HG03045 (cell line): Measurements from ENCODE around the gene ASB3.
"Not testable (repeated sequence)": the region's sequence is repeated elsewhere in the genome, so short reads cannot be mapped to it uniquely, and the experiment has no call there.

Source experiments
- ATAC-seq: cut with Tn5 transposase; IDR thresholded peaks from one replicate; pipeline ENCODE4 v1.9.1; 2021; ENCODE audit warnings: mild to moderate bottlenecking, moderate library complexity; ENCODE audit not compliant: unreplicated experiment

The ASB3 gene

GRCh38 chr2:53740170-53740569, 46.6 kb downstream of the ASB3 start:
- no peak for ATAC-seq

GRCh38 chr2:53739032-53739431, 47.7 kb downstream of the ASB3 start:
- no peak for ATAC-seq

GRCh38 chr2:53737091-53737490, 49.7 kb downstream of the ASB3 start:
- no peak for ATAC-seq

GRCh38 chr2:53729143-53729762, 57.5 kb downstream of the ASB3 start:
- no peak for ATAC-seq

DNA sequence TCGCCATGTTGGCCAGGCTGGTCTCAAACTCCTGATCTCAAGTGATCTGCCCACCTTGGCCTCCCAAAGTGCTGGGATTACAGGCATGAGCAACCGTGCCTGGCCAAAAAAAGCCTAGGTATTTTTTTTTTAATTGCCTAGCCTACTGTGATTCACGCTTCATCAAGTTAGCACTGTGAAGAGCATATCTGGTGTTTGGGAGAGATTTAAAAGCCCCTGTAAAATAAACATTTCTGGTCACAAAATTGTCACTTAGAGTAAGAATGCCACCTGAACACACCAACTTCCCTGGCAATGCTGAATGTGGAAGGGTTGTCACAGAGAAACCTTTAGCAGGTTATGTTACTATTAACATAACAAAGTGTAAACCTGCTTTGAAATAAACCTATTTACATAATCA, 58.8 kb downstream of the ASB3 start:
- no peak for ATAC-seq

GRCh38 chr2:53725662-53726061, 61.1 kb downstream of the ASB3 start:
- no peak for ATAC-seq

- ATAC-seq: no peak
These were observed 62.2 kb downstream of the ASB3 start for GRCh38 chr2:53724536-53724935.

GRCh38 chr2:53720944-53721343, 65.8 kb downstream of the ASB3 start:
- ATAC-seq: not testable (repeated sequence)

DNA sequence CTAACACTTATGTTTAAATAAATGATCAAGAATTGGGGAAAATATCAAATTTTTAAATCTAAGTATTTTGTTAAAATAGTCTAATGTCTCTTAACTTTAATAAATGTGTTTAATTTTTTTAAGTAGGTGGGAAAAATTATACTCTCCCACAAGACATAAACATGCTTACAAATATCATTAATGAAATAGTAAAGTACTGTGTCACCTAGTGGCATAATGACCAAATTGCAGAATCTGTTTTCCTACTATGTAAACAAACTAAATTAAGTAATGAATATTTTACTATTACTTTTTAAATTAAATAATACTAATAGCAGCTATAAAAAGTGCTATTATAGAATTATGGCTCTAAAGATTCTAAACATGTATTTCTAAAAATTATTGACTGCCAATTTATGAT, 71.2 kb downstream of the ASB3 start:
- no peak for ATAC-seq

- ATAC-seq: no peak
These were observed 75.4 kb downstream of the ASB3 start for GRCh38 chr2:53711271-53711780.

DNA sequence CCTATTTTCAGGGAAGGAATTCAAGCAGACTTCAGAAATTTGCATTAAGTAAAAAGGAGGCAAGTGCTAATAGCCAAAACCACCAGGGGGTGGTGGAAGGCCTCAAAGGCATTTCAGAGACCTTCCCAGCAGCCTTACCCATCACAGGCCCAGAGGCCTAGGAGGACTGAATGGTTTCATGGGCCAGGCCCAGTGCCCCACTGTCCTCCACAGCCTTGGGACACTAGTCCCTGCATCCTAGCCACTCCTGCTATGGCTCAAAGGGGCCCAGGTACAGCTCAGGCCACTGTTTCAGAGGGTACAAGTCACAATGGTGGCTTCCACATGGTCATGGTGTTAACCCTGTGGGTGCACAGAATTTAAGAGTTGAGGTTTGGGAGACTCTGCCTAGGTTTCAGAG, 77.8 kb downstream of the ASB3 start:
- ATAC-seq: no peak

GRCh38 chr2:53701221-53701620, 85.5 kb downstream of the ASB3 start:
- ATAC-seq: no peak

GRCh38 chr2:53697686-53698085, 89.1 kb downstream of the ASB3 start:
- ATAC-seq: no peak

DNA sequence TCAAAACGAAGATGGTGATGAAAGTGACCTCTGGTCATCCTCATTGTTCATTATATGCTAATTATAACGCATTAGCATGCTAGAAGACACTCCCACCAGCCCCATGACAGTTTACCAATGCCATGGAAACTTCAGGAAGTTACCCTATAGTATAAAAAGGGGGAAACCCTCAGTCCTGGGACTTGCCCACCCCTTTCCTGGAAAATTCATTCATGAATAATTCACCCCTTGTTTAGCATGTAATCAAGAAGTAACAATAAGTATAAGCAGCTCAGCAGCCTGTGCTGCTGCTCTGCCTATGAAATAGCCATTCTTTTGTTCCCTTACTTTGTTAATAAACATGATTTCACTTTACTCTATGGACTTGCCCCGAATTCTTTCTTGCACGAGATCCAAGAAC, 89.7 kb downstream of the ASB3 start:
- no peak for ATAC-seq

GRCh38 chr2:53695575-53695974, 91.2 kb downstream of the ASB3 start:
- no peak for ATAC-seq

DNA sequence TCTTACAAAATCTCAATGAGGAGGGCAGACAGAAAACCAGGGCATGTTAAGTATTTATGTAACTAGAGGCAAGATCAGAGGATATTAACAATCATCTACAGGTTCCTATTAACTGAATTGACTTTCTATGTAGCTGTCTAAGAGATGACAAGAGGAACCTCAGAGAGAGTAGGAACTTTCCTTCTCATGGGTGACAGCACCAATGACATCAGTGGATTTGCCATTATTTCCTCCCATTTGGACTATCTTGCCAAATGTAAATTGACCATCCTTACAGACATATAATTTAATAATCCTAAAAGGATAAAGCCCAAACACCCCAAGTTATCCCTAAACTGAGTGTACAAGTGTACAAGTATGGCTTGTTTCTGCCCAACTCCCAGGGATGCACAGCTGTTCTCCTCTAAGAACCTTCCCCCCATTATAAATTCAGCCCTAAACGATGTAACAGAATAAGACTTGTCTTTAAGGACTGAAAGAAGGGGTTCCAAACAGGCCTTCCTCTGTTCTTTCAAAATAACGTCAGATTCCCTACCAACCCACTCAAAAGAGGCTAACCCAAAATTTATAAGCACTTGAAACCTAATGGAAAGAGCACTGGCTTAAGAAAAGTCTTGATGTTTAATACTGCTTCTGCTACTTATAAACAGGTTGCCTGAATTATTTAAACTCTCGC, 92.5 kb downstream of the ASB3 start:
- no peak for ATAC-seq

DNA sequence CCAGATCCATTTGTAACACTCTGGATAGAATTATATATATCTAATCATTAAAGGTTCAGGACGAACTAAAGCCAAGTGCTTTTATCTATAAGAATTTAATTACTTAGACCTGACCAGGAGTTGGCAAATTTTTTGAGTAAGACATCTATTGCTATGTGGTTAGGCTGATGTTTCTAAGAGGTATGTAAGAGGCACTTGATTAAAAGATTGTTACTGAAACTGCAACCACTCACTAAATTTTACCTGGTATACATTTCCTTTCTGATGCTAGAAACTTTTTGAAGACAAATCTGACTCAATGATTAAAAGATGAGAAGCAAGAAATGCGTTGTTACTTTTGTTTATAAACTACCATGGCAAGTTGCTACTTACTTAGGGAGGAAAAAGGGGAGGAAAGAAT, 95.9 kb downstream of the ASB3 start:
- ATAC-seq: no peak

DNA sequence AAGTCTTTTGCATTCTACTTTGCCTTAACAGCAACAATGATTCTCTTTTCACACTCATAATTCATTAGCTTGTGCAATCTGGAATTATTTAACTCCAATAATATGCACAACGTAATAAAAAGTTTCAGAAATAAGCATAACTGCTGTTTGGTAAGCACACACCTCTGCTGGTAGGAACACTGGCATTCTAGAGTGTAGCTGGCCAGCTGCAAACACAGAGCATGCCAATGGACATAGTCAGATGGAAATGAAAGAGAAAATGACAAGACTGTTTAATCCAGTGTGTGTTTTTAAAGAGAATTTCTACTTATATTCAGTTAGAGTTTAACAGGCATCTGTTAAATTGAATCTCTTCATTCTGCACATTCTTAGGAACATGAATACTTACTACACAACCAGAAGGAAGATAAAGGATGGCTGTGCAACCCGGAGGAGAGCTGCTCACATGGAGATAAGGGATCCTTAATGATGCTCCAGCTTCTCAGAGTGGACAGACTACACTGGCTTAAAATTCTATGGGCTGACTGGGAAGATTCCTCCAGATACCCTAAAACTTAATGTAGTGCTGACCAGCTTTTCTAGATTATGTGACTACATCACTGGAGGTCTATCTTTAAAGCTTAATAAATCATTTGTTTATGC, 113.8 kb downstream of the ASB3 start:
- no peak for ATAC-seq

GRCh38 chr2:53670331-53670730, 116.4 kb downstream of the ASB3 start:
- ATAC-seq: no peak

DNA sequence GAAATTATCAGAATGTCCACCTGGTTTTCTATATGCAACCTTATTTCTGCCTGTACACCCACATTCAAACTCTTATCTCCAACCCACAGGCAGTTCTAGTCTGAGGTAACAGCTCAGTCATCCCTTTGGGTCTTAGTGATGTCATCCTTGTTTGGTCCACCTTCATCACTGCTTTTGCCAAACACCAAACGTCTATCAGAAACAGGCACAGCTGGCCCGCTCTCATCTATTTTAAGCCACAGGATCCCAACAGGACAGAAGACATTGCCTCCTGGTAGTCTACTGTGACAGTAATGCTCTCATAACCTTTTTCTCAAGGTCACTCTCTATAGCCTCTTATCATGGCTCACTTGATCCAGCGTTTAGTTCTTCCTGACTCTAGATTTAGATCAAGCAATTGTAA, 118.1 kb downstream of the ASB3 start:
- ATAC-seq: no peak

- not testable (repeated sequence) for ATAC-seq
These were observed 119.6 kb downstream of the ASB3 start for GRCh38 chr2:53667130-53667529.

DNA sequence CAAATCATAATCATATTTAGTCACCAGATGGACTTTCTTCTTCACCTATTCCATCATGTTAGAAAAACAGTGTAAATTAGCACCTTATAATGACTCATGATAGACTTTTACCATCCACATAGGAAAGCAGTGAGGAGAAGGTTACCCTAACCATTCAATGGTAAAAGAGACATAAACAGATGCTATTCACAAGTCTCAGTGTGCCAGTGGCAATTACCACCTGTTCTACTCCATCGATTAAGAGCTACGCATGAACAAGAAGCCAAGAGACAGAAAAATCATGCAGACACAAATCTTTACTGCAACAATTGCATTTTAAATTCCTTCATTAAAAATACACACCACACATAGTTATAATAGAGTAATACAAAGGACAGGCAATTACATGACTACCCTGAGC, 125.9 kb downstream of the ASB3 start:
- no peak for ATAC-seq
